K562 (cell line): Measurements from ENCODE around the gene ANXA9. TPM values are rescaled to one million over a fixed set of nuclear protein-coding genes. Genes with fewer than 3 reads are reported as not detected.
A peak's percentile ranks its signal among the peaks of the same experiment; 100 is the strongest.

ENCODE experiments used
- ARNT ChIP-seq, 2 experiments: fragments of 450-650 bp; IDR thresholded peaks; 2 replicates each; pipeline ENCODE4 v1.6.1; 2016; ENCODE audit warnings: mild to moderate bottlenecking in 1 of 2
- BRD9 ChIP-seq: fragments of 450-650 bp; IDR thresholded peaks from 2 replicates; pipeline ENCODE4 v1.6.1; 2018; ENCODE audit warnings: low read depth; ENCODE audit not compliant: partially characterized antibody
- DIDO1 ChIP-seq: fragments of 450-650 bp; IDR thresholded peaks from 2 replicates; pipeline ENCODE4 v1.6.1; 2016; ENCODE audit warnings: low read depth, missing biosample characterization, missing genetic modification characterization
- ETV1 ChIP-seq: fragments of 450-650 bp; conservative IDR thresholded peaks from 2 replicates; pipeline ENCODE4 v1.6.1; 2016; ENCODE audit warnings: missing genetic modification characterization, control low read depth, low read depth, missing compliant biosample characterization
- FOXJ3 ChIP-seq: sonication (generic); formaldehyde crosslinking; IDR thresholded peaks from 2 replicates; pipeline ENCODE4 v1.4.0; 2020; ENCODE audit warnings: mild to moderate bottlenecking, missing genetic modification reagents
- KLF13 ChIP-seq: fragments of 450-650 bp; IDR thresholded peaks from 2 replicates; pipeline ENCODE4 v1.6.1; 2016; ENCODE audit warnings: missing genetic modification characterization, low read depth, mild to moderate bottlenecking, missing compliant biosample characterization, moderate library complexity, borderline replicate concordance
- MEIS2 ChIP-seq: fragments of 450-650 bp; IDR thresholded peaks from 2 replicates; pipeline ENCODE4 v1.6.1; 2014; ENCODE audit warnings: mild to moderate bottlenecking; ENCODE audit not compliant: partially characterized antibody
- MLLT1 ChIP-seq, 2 experiments: fragments of 450-650 bp; IDR thresholded peaks; 2 replicates each; pipeline ENCODE4 v1.6.1; 2016
- RBBP5 ChIP-seq: fragments of 200-600 bp; sonication (generic); IDR thresholded peaks from 2 replicates; pipeline ENCODE4 v1.6.1; 2012; ENCODE audit warnings: borderline replicate concordance, mild to moderate bottlenecking, low read length, control low read depth, inconsistent platforms; ENCODE audit not compliant: insufficient read depth, poor library complexity, severe bottlenecking
- SMARCA5 ChIP-seq: fragments of 450-650 bp; IDR thresholded peaks from 2 replicates; pipeline ENCODE4 v1.6.1; 2016
- ZNF592 ChIP-seq: fragments of 450-650 bp; IDR thresholded peaks from 2 replicates; pipeline ENCODE4 v1.6.1; 2017; ENCODE audit warnings: antibody characterized with exemption, mild to moderate bottlenecking
- ZNF655 ChIP-seq: fragments of 250-450 bp; sonication (Bioruptor Pico); IDR thresholded peaks from 2 replicates; pipeline ENCODE4 v1.5.0; 2021
- polyA plus RNA-seq, 8 experiments: library from polyadenylated mRNA; depleted of rRNA in 4 of 8; stranded (reverse) in 5 of 8; unstranded in 3 of 8; fragments of >200 nt; fragmentation: Nextera tagmentation in 2 of 8; fragmentation: Illumina TruSeq in 1 of 8; extraction: Ambion mirVana in 2 of 8; extraction: Trizol in 1 of 8; gene quantifications; 2 replicates each; pipeline versions ENCODE4 v1.2.1 to v1.2.3, GENCODE V29; 2011 to 2014; ENCODE audit warnings: inconsistent platforms in 1 of 8, missing spikeins in 1 of 8
- total RNA-seq, 7 experiments: library from RNA; depleted of rRNA in 6 of 7; stranded (reverse); fragments of >200 nt in 6 of 7; fragmentation: Illumina TruSeq in 2 of 7; extraction: Trizol in 2 of 7; gene quantifications; 2 replicates each; pipeline versions ENCODE4 v1.2.1 to v1.2.3, GENCODE V29; 2011 to 2021; ENCODE audit warnings: low replicate concordance in 1 of 7

The ANXA9 gene
- total and polyA plus RNA-seq, 9 of the 15 experiments (the other 6 are each of a cell fraction or from before 2014, with no cell fraction given), result 0.24 to 1.6 (median 0.57) TPM

DNA sequence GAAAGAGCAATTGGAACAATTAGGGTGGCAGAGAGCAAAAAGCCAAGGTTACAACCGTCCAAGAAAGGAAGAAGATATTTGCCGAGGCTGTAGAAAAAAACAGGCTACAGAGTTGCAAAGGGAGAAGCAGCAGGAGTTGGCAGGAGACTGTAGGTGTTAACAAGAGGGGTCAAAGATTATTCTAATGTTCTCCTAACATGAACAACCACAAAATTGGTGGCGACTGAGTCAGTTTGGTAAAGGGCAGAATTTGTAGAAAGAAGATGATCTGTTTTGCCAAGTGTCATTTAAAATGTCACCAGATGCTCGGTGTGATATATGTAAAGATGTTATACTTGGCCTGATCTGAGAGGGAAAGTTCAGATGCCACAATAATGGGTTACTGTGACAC is 25.8 kb downstream of the ANXA9 start (continued):
- TF ChIP-seq BRD9, result peak; percentile 25
- peak; percentile 39 for TF ChIP-seq MEIS2
- TF ChIP-seq ZNF655 (CRISPR knock-in tag), result no peak
- no peak for TF ChIP-seq RBBP5
- TF ChIP-seq SMARCA5, result no peak
- TF ChIP-seq ARNT (IDR thresholded peaks at IDR 0.05), result 0 out of 4 replicates have a peak, but pooled peaks of 1 of the 2 experiments have one; percentile 31
- peak; percentile 41; the same call in 1 of the 2 replicates for TF ChIP-seq ETV1 (tag)
- 0 out of 4 replicates have a peak, but pooled peaks of 1 of the 2 experiments have one; percentile 44 for TF ChIP-seq MLLT1 (IDR thresholded peaks at IDR 0.05)
- TF ChIP-seq KLF13 (tag), result no peak
- TF ChIP-seq ZNF592, result peak; percentile 22; the same call in 1 of the 2 replicates
- 0 out of 2 replicates have a peak, but pooled peaks have one; percentile 28 for TF ChIP-seq DIDO1 (tag)
- peak; percentile 87 for TF ChIP-seq FOXJ3 (CRISPR knock-in tag)
